Measurements from ENCODE around the gene GPBP1L1.
"Not testable (repeated sequence)": the region's sequence is repeated elsewhere in the genome, so short reads cannot be mapped to it uniquely, and the experiment has no call there.

The GPBP1L1 gene

GRCh38 chr1:45677751-45678245 lies 8.5 kb downstream of the GPBP1L1 start:
- H3K9me3 ChIP-seq (ENCODE audit: control insufficient read depth, insufficient read depth, low read length) = no peaks in the 10 kb centered on the region
- H3K36me3 ChIP-seq (ENCODE audit: control insufficient read depth, insufficient read depth, low read length) = no peaks in the 10 kb centered on the region
- peaks cover 40% of the 10 kb centered on the region for H3K4me1 ChIP-seq (ENCODE audit: control insufficient read depth, insufficient read depth, low read length)
- no peaks in the 10 kb centered on the region for H3K27me3 ChIP-seq (ENCODE audit: control insufficient read depth, insufficient read depth, low read length)
- no peak overlapping the region for H3K4me3 ChIP-seq (ENCODE audit: low read depth, low read length)
- no peak overlapping the region for H3K9ac ChIP-seq (ENCODE audit: low read depth, low read length)

GRCh38 chr1:45676553-45676952 lies 9.8 kb downstream of the GPBP1L1 start:
- peaks cover 34% of the 10 kb centered on the region for H3K4me1 ChIP-seq (ENCODE audit: control insufficient read depth, insufficient read depth, low read length)
- H3K36me3 ChIP-seq (ENCODE audit: control insufficient read depth, insufficient read depth, low read length); H3K9ac ChIP-seq (ENCODE audit: low read depth, low read length); H3K4me3 ChIP-seq (ENCODE audit: low read depth, low read length); H3K9me3 ChIP-seq (ENCODE audit: control insufficient read depth, insufficient read depth, low read length); H3K27me3 ChIP-seq (ENCODE audit: control insufficient read depth, insufficient read depth, low read length): not testable (repeated sequence)

- Histone ChIP-seq H3K4me1 (ENCODE audit: control insufficient read depth, insufficient read depth, low read length) (peaks cover 25% of the 10 kb centered on the region), H3K36me3 (ENCODE audit: control insufficient read depth, insufficient read depth, low read length) (no peaks in the 10 kb centered on the region), H3K4me3 (ENCODE audit: low read depth, low read length) (no peak overlapping the region), H3K27me3 (ENCODE audit: control insufficient read depth, insufficient read depth, low read length) (no peaks in the 10 kb centered on the region), H3K9me3 (ENCODE audit: control insufficient read depth, insufficient read depth, low read length) (no peaks in the 10 kb centered on the region), H3K9ac (ENCODE audit: low read depth, low read length) (no peak overlapping the region)
Measured at GRCh38 chr1:45674478-45674877, 11.9 kb downstream of the GPBP1L1 start.

GRCh38 chr1:45673956-45674355 lies 12.4 kb downstream of the GPBP1L1 start:
- Histone ChIP-seq H3K4me1 (ENCODE audit: control insufficient read depth, insufficient read depth, low read length) (peaks cover 21% of the 10 kb centered on the region), H3K36me3 (ENCODE audit: control insufficient read depth, insufficient read depth, low read length) (no peaks in the 10 kb centered on the region), H3K4me3 (ENCODE audit: low read depth, low read length) (no peak overlapping the region)

GRCh38 chr1:45669859-45670655 lies 16.3 kb downstream of the GPBP1L1 start:
- peaks cover 6% of the 10 kb centered on the region for H3K4me1 ChIP-seq (ENCODE audit: control insufficient read depth, insufficient read depth, low read length)
- no peaks in the 10 kb centered on the region for H3K27me3 ChIP-seq (ENCODE audit: control insufficient read depth, insufficient read depth, low read length)
- no peaks in the 10 kb centered on the region for H3K36me3 ChIP-seq (ENCODE audit: control insufficient read depth, insufficient read depth, low read length)
- no peak overlapping the region for H3K9ac ChIP-seq (ENCODE audit: low read depth, low read length)
- no peak overlapping the region for H3K4me3 ChIP-seq (ENCODE audit: low read depth, low read length)
- H3K9me3 ChIP-seq (ENCODE audit: control insufficient read depth, insufficient read depth, low read length) = no peaks in the 10 kb centered on the region

More at GRCh38 chr1:45673956-45674355, 12.4 kb downstream of the GPBP1L1 start:
- Histone ChIP-seq H3K9ac (ENCODE audit: low read depth, low read length) (no peak overlapping the region), H3K27me3 (ENCODE audit: control insufficient read depth, insufficient read depth, low read length) (no peaks in the 10 kb centered on the region), H3K9me3 (ENCODE audit: control insufficient read depth, insufficient read depth, low read length) (no peaks in the 10 kb centered on the region)

GRCh38 chr1:45669379-45669778 lies 17.0 kb downstream of the GPBP1L1 start:
- Histone ChIP-seq H3K9me3 (ENCODE audit: control insufficient read depth, insufficient read depth, low read length) (no peaks in the 10 kb centered on the region), H3K4me3 (ENCODE audit: low read depth, low read length) (no peak overlapping the region), H3K27me3 (ENCODE audit: control insufficient read depth, insufficient read depth, low read length) (no peaks in the 10 kb centered on the region), H3K36me3 (ENCODE audit: control insufficient read depth, insufficient read depth, low read length) (no peaks in the 10 kb centered on the region), H3K9ac (ENCODE audit: low read depth, low read length) (no peak overlapping the region), H3K4me1 (ENCODE audit: control insufficient read depth, insufficient read depth, low read length) (peaks cover 3% of the 10 kb centered on the region)

GRCh38 chr1:45668526-45668925 lies 17.8 kb downstream of the GPBP1L1 start:
- Histone ChIP-seq H3K9me3 (ENCODE audit: control insufficient read depth, insufficient read depth, low read length) (no peaks in the 10 kb centered on the region), H3K9ac (ENCODE audit: low read depth, low read length) (no peak overlapping the region), H3K36me3 (ENCODE audit: control insufficient read depth, insufficient read depth, low read length) (no peaks in the 10 kb centered on the region), H3K27me3 (ENCODE audit: control insufficient read depth, insufficient read depth, low read length) (no peaks in the 10 kb centered on the region), H3K4me1 (ENCODE audit: control insufficient read depth, insufficient read depth, low read length) (no peaks in the 10 kb centered on the region), H3K4me3 (ENCODE audit: low read depth, low read length) (no peak overlapping the region)

GRCh38 chr1:45667321-45668111 lies 18.8 kb downstream of the GPBP1L1 start:
- Histone ChIP-seq H3K4me1 (ENCODE audit: control insufficient read depth, insufficient read depth, low read length) (no peaks in the 10 kb centered on the region), H3K9me3 (ENCODE audit: control insufficient read depth, insufficient read depth, low read length) (no peaks in the 10 kb centered on the region), H3K4me3 (ENCODE audit: low read depth, low read length) (no peak overlapping the region), H3K36me3 (ENCODE audit: control insufficient read depth, insufficient read depth, low read length) (no peaks in the 10 kb centered on the region), H3K9ac (ENCODE audit: low read depth, low read length) (no peak overlapping the region), H3K27me3 (ENCODE audit: control insufficient read depth, insufficient read depth, low read length) (no peaks in the 10 kb centered on the region)

- Histone ChIP-seq H3K9ac (ENCODE audit: low read depth, low read length) (no peak overlapping the region), H3K4me3 (ENCODE audit: low read depth, low read length) (no peak overlapping the region), H3K9me3 (ENCODE audit: control insufficient read depth, insufficient read depth, low read length) (no peaks in the 10 kb centered on the region), H3K4me1 (ENCODE audit: control insufficient read depth, insufficient read depth, low read length) (no peaks in the 10 kb centered on the region), H3K27me3 (ENCODE audit: control insufficient read depth, insufficient read depth, low read length) (no peaks in the 10 kb centered on the region), H3K36me3 (ENCODE audit: control insufficient read depth, insufficient read depth, low read length) (no peaks in the 10 kb centered on the region)
Measured at GRCh38 chr1:45666836-45667235, 19.5 kb downstream of the GPBP1L1 start.

- Histone ChIP-seq H3K4me3 (ENCODE audit: low read depth, low read length) (no peak overlapping the region), H3K9me3 (ENCODE audit: control insufficient read depth, insufficient read depth, low read length) (no peaks in the 10 kb centered on the region), H3K9ac (ENCODE audit: low read depth, low read length) (no peak overlapping the region), H3K36me3 (ENCODE audit: control insufficient read depth, insufficient read depth, low read length) (peaks cover 30% of the 10 kb centered on the region), H3K27me3 (ENCODE audit: control insufficient read depth, insufficient read depth, low read length) (no peaks in the 10 kb centered on the region), H3K4me1 (ENCODE audit: control insufficient read depth, insufficient read depth, low read length) (no peaks in the 10 kb centered on the region)
Measured at GRCh38 chr1:45660336-45660735, 26.0 kb downstream of the GPBP1L1 start.

- H3K27me3 ChIP-seq (ENCODE audit: control insufficient read depth, insufficient read depth, low read length) = no peaks in the 10 kb centered on the region
- no peak overlapping the region for H3K4me3 ChIP-seq (ENCODE audit: low read depth, low read length)
- H3K9me3 ChIP-seq (ENCODE audit: control insufficient read depth, insufficient read depth, low read length) = no peaks in the 10 kb centered on the region
- H3K36me3 ChIP-seq (ENCODE audit: control insufficient read depth, insufficient read depth, low read length) = peaks cover 39% of the 10 kb centered on the region
- H3K9ac ChIP-seq (ENCODE audit: low read depth, low read length) = no peak overlapping the region
- H3K4me1 ChIP-seq (ENCODE audit: control insufficient read depth, insufficient read depth, low read length) = no peaks in the 10 kb centered on the region
Measured at GRCh38 chr1:45659222-45659621, 27.1 kb downstream of the GPBP1L1 start.

- no peaks in the 10 kb centered on the region for H3K9me3 ChIP-seq (ENCODE audit: control insufficient read depth, insufficient read depth, low read length)
- H3K4me3 ChIP-seq (ENCODE audit: low read depth, low read length) = no peak overlapping the region
- no peaks in the 10 kb centered on the region for H3K4me1 ChIP-seq (ENCODE audit: control insufficient read depth, insufficient read depth, low read length)
- peaks cover 40% of the 10 kb centered on the region for H3K36me3 ChIP-seq (ENCODE audit: control insufficient read depth, insufficient read depth, low read length)
- no peak overlapping the region for H3K9ac ChIP-seq (ENCODE audit: low read depth, low read length)
- H3K27me3 ChIP-seq (ENCODE audit: control insufficient read depth, insufficient read depth, low read length) = no peaks in the 10 kb centered on the region
Measured at GRCh38 chr1:45658171-45658570, 28.2 kb downstream of the GPBP1L1 start.

Data from iPS-15b (cell line).